ENCODE measurements around the gene GPR35.

GRCh38 chr2:240589375-240589774, 35.9 kb upstream of the GPR35 start:
- TF ChIP-seq, protein P1, sequence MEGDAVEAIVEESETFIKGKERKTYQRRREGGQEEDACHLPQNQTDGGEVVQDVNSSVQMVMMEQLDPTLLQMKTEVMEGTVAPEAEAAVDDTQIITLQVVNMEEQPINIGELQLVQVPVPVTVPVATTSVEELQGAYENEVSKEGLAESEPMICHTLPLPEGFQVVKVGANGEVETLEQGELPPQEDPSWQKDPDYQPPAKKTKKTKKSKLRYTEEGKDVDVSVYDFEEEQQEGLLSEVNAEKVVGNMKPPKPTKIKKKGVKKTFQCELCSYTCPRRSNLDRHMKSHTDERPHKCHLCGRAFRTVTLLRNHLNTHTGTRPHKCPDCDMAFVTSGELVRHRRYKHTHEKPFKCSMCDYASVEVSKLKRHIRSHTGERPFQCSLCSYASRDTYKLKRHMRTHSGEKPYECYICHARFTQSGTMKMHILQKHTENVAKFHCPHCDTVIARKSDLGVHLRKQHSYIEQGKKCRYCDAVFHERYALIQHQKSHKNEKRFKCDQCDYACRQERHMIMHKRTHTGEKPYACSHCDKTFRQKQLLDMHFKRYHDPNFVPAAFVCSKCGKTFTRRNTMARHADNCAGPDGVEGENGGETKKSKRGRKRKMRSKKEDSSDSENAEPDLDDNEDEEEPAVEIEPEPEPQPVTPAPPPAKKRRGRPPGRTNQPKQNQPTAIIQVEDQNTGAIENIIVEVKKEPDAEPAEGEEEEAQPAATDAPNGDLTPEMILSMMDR (optimal IDR thresholded peaks at IDR 0.05 in 1 of 3, IDR thresholded peaks at IDR 0.05 in 1 of 3, conservative IDR thresholded peaks at IDR 0.05 in 1 of 3; ENCODE audit: extremely low read depth in 1 of 3, insufficient read depth in 2 of 3, low read length in 3 of 3) = no peak
- no peak for TF ChIP-seq EZH2 (IDR thresholded peaks at IDR 0.05; ENCODE audit: low read length)
